Trophoblast cell (in vitro differentiated cells and primary cell): ENCODE measurements around the gene QSOX1.

Source experiments
- DNase-seq, 2 donors: peaks; one replicate each; pipeline ENCODE4 v3.0.0-alpha.2; 2016
- H2AFZ ChIP-seq: 2 replicates; pipeline ENCODE4 v1.6.1; 2013; ENCODE audit warnings: low read length, moderate library complexity, mild to moderate bottlenecking; ENCODE audit not compliant: insufficient read depth, poor library complexity
- H2AK5ac ChIP-seq: 2 replicates; pipeline ENCODE4 v1.6.1; 2013; ENCODE audit warnings: mild to moderate bottlenecking, low read length
- H2BK120ac ChIP-seq: 2 replicates; pipeline ENCODE4 v1.6.1; 2013; ENCODE audit warnings: low read length, mild to moderate bottlenecking, moderate library complexity; ENCODE audit not compliant: insufficient read depth, poor library complexity
- H2BK12ac ChIP-seq: 2 replicates; pipeline ENCODE4 v1.6.1; 2013; ENCODE audit warnings: mild to moderate bottlenecking, low read length, moderate library complexity
- H2BK5ac ChIP-seq: 2 replicates; pipeline ENCODE4 v1.6.1; 2013; ENCODE audit warnings: low read length, low read depth, moderate library complexity, mild to moderate bottlenecking; ENCODE audit not compliant: poor library complexity
- H3K14ac ChIP-seq: 2 replicates; pipeline ENCODE4 v1.6.1; 2013; ENCODE audit warnings: mild to moderate bottlenecking, low read length
- H3K18ac ChIP-seq: 2 replicates; pipeline ENCODE4 v1.6.1; 2013; ENCODE audit warnings: mild to moderate bottlenecking, low read length
- H3K23ac ChIP-seq: 2 replicates; pipeline ENCODE4 v1.6.1; 2013; ENCODE audit warnings: low read length
- H3K27ac ChIP-seq: 2 replicates; pipeline ENCODE4 v1.5.1; 2013; ENCODE audit warnings: low read depth, mild to moderate bottlenecking, inconsistent platforms, low read length, moderate library complexity
- H3K27me3 ChIP-seq: 2 replicates; pipeline ENCODE4 v1.6.1; 2013; ENCODE audit warnings: inconsistent platforms, mild to moderate bottlenecking, low read length, moderate library complexity; ENCODE audit not compliant: insufficient read depth
- H3K36me3 ChIP-seq, 2 experiments: 1 replicate in 1 of 2; 2 replicates in 1 of 2; pipeline ENCODE4 v1.6.1; 2013; ENCODE audit warnings: low read length in 2 of 2, mild to moderate bottlenecking in 2 of 2, moderate library complexity in 1 of 2; ENCODE audit not compliant: insufficient read depth in 2 of 2, control insufficient read depth in 1 of 2
- H3K4ac ChIP-seq: 2 replicates; pipeline ENCODE4 v1.6.1; 2013; ENCODE audit warnings: low read depth, mild to moderate bottlenecking, low read length, moderate library complexity
- H3K4me1 ChIP-seq, 2 experiments: 1 replicate in 1 of 2; 2 replicates in 1 of 2; pipeline ENCODE4 v1.6.1; 2013; ENCODE audit warnings: low read length in 2 of 2, mild to moderate bottlenecking in 2 of 2, moderate library complexity in 1 of 2; ENCODE audit not compliant: insufficient read depth in 2 of 2, control insufficient read depth in 1 of 2
- H3K4me2 ChIP-seq: 2 replicates; pipeline ENCODE4 v1.6.1; 2013; ENCODE audit warnings: inconsistent platforms, mild to moderate bottlenecking, low read length, moderate library complexity
- H3K4me3 ChIP-seq: 2 replicates; pipeline ENCODE4 v1.5.1; 2013; ENCODE audit warnings: mild to moderate bottlenecking, low read depth, low read length, inconsistent platforms
- H3K79me1 ChIP-seq: one replicate; pipeline ENCODE4 v1.6.1; 2013; ENCODE audit warnings: low read length
- H3K79me2 ChIP-seq: 2 replicates; pipeline ENCODE4 v1.6.1; 2013; ENCODE audit warnings: low read length, mild to moderate bottlenecking; ENCODE audit not compliant: control insufficient read depth, insufficient read depth, poor library complexity
- H3K9ac ChIP-seq: 2 replicates; pipeline ENCODE4 v1.6.1; 2013; ENCODE audit warnings: mild to moderate bottlenecking, low read length
- H3K9me3 ChIP-seq: 2 replicates; pipeline ENCODE4 v1.6.1; 2013; ENCODE audit warnings: low read depth, mild to moderate bottlenecking, control low read depth, inconsistent platforms, low read length; ENCODE audit not compliant: insufficient read depth
- H4K12ac ChIP-seq: 2 replicates; pipeline ENCODE4 v1.6.1; 2013; ENCODE audit warnings: low read depth, mild to moderate bottlenecking, low read length, moderate library complexity
- H4K8ac ChIP-seq: 2 replicates; pipeline ENCODE4 v1.6.1; 2013; ENCODE audit warnings: low read depth, mild to moderate bottlenecking, low read length, moderate library complexity
- H4K91ac ChIP-seq: one replicate; pipeline ENCODE4 v1.6.1; 2013; ENCODE audit warnings: low read depth, mild to moderate bottlenecking, low read length, moderate library complexity
- WGBS: extraction: QIAGEN DNeasy Blood & Tissue Kit; methylation state at CpG from one replicate; pipeline ENCODE4 v1.1.7; 2013; ENCODE audit warnings: missing lambda C conversion rate; ENCODE audit not compliant: insufficient read length, insufficient coverage; ENCODE audit errors: extremely low coverage; 5-methylcytosine and 5-hydroxymethylcytosine counted together

QSOX1 gene

GRCh38 chr1:180195916-180196315, 41.2 kb downstream of the QSOX1 start:
- no peak overlapping the region for H3K14ac ChIP-seq
- WGBS, result no CpG with 5 or more reads among the region's 9 CpGs
- no peak overlapping the region for H4K8ac ChIP-seq
- DNase-seq, result no peak
- H3K36me3 ChIP-seq, result peaks cover 31 to 37% of the 10 kb centered on the region in 2 experiments
- no peak overlapping the region for H3K23ac ChIP-seq
- H3K4ac ChIP-seq, result no peak overlapping the region
- no peaks in the 10 kb centered on the region for H3K4me1 ChIP-seq
- H3K79me1 ChIP-seq, result no peaks in the 10 kb centered on the region
- no peaks in the 10 kb centered on the region for H3K27me3 ChIP-seq
- H3K18ac ChIP-seq, result no peak overlapping the region
- no peak overlapping the region for H2BK5ac ChIP-seq
- no peak overlapping the region for H3K9ac ChIP-seq
- H2AK5ac ChIP-seq, result no peak overlapping the region
- no peaks in the 10 kb centered on the region for H3K79me2 ChIP-seq
- no peak overlapping the region for H2BK120ac ChIP-seq
- no peak overlapping the region for H4K12ac ChIP-seq
- H3K9me3 ChIP-seq, result no peaks in the 10 kb centered on the region
- H3K27ac ChIP-seq, result no peak overlapping the region
- H3K4me2 ChIP-seq, result no peak overlapping the region
- H2AFZ ChIP-seq, result no peak overlapping the region
- H2BK12ac ChIP-seq, result no peak overlapping the region
- H4K91ac ChIP-seq, result no peak overlapping the region
- H3K4me3 ChIP-seq, result no peak overlapping the region

- H3K9me3 ChIP-seq, result no peaks in the 10 kb centered on the region
These were observed 41.9 kb downstream of the QSOX1 start for GRCh38 chr1:180196436-180197003.

GRCh38 chr1:180197231-180197630, 42.6 kb downstream of the QSOX1 start:
- Histone ChIP-seq H3K4me1 (no peaks in the 10 kb centered on the region), H3K23ac (no peak overlapping the region), H2AFZ (no peak overlapping the region), H3K9ac (no peak overlapping the region), H4K91ac (no peak overlapping the region), H3K27ac (no peak overlapping the region), H2BK12ac (no peak overlapping the region), H3K27me3 (no peaks in the 10 kb centered on the region), H4K12ac (no peak overlapping the region), H3K4me3 (no peak overlapping the region), H3K4ac (no peak overlapping the region), H3K18ac (no peak overlapping the region), H3K4me2 (no peak overlapping the region), H3K36me3 (peaks cover 26 to 31% of the 10 kb centered on the region in 2 experiments), H3K79me1 (no peaks in the 10 kb centered on the region), H3K14ac (no peak overlapping the region), H3K79me2 (no peaks in the 10 kb centered on the region), H2BK120ac (no peak overlapping the region), H4K8ac (no peak overlapping the region), H3K9me3 (no peaks in the 10 kb centered on the region), H2BK5ac (no peak overlapping the region), H2AK5ac (no peak overlapping the region)
- no peak for DNase-seq
- no CpG with 5 or more reads among the region's 5 CpGs for WGBS

More at GRCh38 chr1:180196436-180197003, 41.9 kb downstream of the QSOX1 start:
- no CpG with 5 or more reads among the region's 17 CpGs for WGBS
- H3K4me3 ChIP-seq, result no peak overlapping the region
- no peak overlapping the region for H2AFZ ChIP-seq
- no peak overlapping the region for H3K14ac ChIP-seq
- no peak overlapping the region for H3K9ac ChIP-seq
- no peak for DNase-seq
- no peak overlapping the region for H2BK120ac ChIP-seq
- H2AK5ac ChIP-seq, result no peak overlapping the region
- H3K27me3 ChIP-seq, result no peaks in the 10 kb centered on the region
- H3K79me2 ChIP-seq, result no peaks in the 10 kb centered on the region
- no peak overlapping the region for H3K18ac ChIP-seq
- peaks cover 28 to 35% of the 10 kb centered on the region in 2 experiments for H3K36me3 ChIP-seq
- no peak overlapping the region for H3K23ac ChIP-seq
- no peak overlapping the region for H2BK5ac ChIP-seq
- H4K12ac ChIP-seq, result no peak overlapping the region
- no peak overlapping the region for H4K8ac ChIP-seq
- no peak overlapping the region for H2BK12ac ChIP-seq
- H3K4ac ChIP-seq, result no peak overlapping the region
- H3K79me1 ChIP-seq, result no peaks in the 10 kb centered on the region
- H4K91ac ChIP-seq, result no peak overlapping the region
- no peaks in the 10 kb centered on the region for H3K4me1 ChIP-seq
- no peak overlapping the region for H3K27ac ChIP-seq
- H3K4me2 ChIP-seq, result no peak overlapping the region

- Histone ChIP-seq H4K12ac (no peak overlapping the region), H3K27me3 (no peaks in the 10 kb centered on the region), H2BK5ac (no peak overlapping the region), H2AK5ac (no peak overlapping the region), H3K4me1 (no peaks in the 10 kb centered on the region), H2BK12ac (no peak overlapping the region), H2AFZ (no peak overlapping the region), H3K9ac (no peak overlapping the region), H3K4ac (no peak overlapping the region), H3K23ac (no peak overlapping the region), H3K4me2 (no peak overlapping the region), H3K14ac (no peak overlapping the region), H3K79me2 (no peaks in the 10 kb centered on the region), H2BK120ac (no peak overlapping the region), H3K27ac (no peak overlapping the region), H3K36me3 (peaks cover 26 to 29% of the 10 kb centered on the region in 2 experiments), H3K79me1 (no peaks in the 10 kb centered on the region), H3K9me3 (no peaks in the 10 kb centered on the region), H4K91ac (no peak overlapping the region), H3K4me3 (no peak overlapping the region), H3K18ac (no peak overlapping the region), H4K8ac (no peak overlapping the region)
- DNase-seq, result no peak
- WGBS, result no CpG with 5 or more reads among the region's 4 CpGs
These were observed 43.5 kb downstream of the QSOX1 start for GRCh38 chr1:180198196-180198595.
